ENCODE measurements around the gene WDR6.

- TF ChIP-seq RARB (CRISPR knock-in tag; IDR thresholded peaks at IDR 0.05): no peak
- TF ChIP-seq SNAI2 (CRISPR knock-in tag; IDR thresholded peaks at IDR 0.05): no peak
- no peak for TF ChIP-seq ARNTL (CRISPR knock-in tag; IDR thresholded peaks at IDR 0.05; ENCODE audit: borderline replicate concordance, low read depth)
- no peak for TF ChIP-seq PATZ1 (CRISPR knock-in tag; IDR thresholded peaks at IDR 0.05; ENCODE audit: borderline replicate concordance)
- no peak for TF ChIP-seq CSRNP3 (CRISPR knock-in tag; IDR thresholded peaks at IDR 0.05)
- TF ChIP-seq TOX (CRISPR knock-in tag; IDR thresholded peaks at IDR 0.05; ENCODE audit: borderline replicate concordance): no peak
- no peak for TF ChIP-seq ZNF8 (CRISPR knock-in tag; IDR thresholded peaks at IDR 0.05)
- TF ChIP-seq ZFP3 (CRISPR knock-in tag; IDR thresholded peaks at IDR 0.05): no peak
- no peak for TF ChIP-seq ISL1 (CRISPR knock-in tag; IDR thresholded peaks at IDR 0.05)
- TF ChIP-seq CREB5 (CRISPR knock-in tag; IDR thresholded peaks at IDR 0.05; ENCODE audit: low read depth): no peak
- no peak for TF ChIP-seq BACH2 (CRISPR knock-in tag; IDR thresholded peaks at IDR 0.05; ENCODE audit: borderline replicate concordance)
- no peak for TF ChIP-seq TSHZ2 (CRISPR knock-in tag; IDR thresholded peaks at IDR 0.05)
- no peak for TF ChIP-seq ZNF70 (CRISPR knock-in tag; IDR thresholded peaks at IDR 0.05)
These were observed 19.3 kb downstream of the WDR6 start for GRCh38 chr3:49026536-49026935.

Data from SK-N-SH treated with all-trans-retinoic acid at 6 μM for 48 hours (cell line).